Eye (tissue), 1 donor: Measurements from ENCODE around the gene ACTL10.
"Not testable (repeated sequence)": the region's sequence is repeated elsewhere in the genome, so short reads cannot be mapped to it uniquely, and the experiment has no call there.

Source experiments
- DNase-seq: peaks from one replicate; pipeline ENCODE4 v3.0.0-alpha.2; 2015

ACTL10 gene

DNA sequence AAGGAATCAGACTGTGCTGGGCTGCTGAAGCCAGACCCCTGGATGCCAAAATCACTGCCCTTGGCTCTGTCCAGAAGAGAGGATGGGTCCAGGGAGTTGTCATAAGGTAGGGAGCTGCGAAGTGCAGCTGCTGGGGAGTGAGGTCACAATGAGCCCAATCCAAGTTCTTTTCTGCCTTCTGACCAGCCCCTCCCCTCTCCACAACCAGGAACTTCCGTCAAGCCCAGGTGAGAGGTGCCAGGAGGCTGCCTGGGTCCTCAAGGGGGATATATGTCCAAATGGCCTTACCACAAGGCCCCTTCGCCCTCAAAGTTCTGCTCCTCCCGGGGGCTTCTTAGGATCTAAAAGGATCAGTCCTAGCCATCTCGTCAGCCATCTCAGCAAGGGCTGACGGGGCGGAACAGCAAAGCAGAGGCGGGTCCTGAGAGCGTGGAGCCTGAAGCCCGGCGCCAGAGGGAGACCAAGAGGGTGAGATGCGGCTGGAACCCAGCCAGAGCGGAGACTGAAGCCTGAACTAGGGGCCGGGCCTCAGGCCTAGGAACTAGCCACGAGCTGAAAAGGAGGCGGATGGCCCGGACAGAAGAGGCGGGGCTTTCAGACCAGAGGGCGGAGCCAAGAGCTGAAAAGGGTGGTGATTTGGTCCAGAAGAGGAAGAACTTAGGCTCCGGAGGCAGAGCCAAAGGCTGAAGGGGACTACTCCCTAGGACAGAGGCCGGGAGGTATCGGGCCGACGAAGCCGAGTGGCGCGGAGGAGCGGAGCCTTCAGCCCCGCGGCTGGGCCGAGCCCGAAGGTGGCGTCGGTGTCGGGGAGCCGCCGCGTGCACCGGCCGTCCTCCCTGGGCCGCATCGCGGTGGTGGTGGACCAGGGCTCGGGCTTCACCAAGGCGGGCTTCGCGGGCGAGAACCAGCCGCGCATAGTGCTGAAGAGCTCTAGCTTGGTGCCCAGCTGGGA, at the start of gene ACTL10:
Gene ACTL10, plus strand, starts transcription at position 651 of the 952 bp plus-strand sequence. CDS start 555 bp downstream, outside the sequence.
- DNase-seq, result peak; percentile 97

DNA sequence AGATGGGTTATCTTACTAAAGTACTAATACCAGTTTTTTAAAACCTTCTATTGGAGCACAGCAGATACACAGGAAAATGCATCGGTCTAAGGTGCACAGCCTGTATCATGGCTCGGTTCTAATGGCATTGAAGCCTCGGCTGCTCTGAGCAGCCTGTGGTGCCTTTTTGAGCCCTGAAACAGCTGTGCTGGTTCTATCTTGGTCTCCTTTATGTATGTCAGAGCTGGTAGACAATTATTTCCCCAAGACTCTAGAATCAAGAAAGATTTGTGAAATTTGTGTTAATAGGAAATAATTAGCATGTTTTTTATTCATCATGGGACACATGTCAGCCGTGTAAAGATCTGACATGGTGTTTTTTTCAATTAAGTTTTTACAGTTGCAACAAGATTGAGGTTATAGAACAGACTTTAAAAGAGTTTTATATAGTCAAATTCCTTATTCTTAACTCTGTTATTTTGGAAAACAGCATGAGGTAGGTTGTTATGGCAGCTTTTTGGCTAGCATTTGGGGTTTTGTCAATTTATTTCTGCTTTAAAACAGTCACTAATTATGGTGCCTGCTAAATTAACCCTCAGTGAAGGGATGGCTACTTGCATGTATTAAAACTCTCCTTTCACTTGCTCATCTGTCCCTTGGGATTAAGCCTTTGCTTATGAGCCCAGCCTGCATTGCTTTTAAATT, 44.9 kb upstream of the ACTL10 start:
- no peak for DNase-seq

DNA sequence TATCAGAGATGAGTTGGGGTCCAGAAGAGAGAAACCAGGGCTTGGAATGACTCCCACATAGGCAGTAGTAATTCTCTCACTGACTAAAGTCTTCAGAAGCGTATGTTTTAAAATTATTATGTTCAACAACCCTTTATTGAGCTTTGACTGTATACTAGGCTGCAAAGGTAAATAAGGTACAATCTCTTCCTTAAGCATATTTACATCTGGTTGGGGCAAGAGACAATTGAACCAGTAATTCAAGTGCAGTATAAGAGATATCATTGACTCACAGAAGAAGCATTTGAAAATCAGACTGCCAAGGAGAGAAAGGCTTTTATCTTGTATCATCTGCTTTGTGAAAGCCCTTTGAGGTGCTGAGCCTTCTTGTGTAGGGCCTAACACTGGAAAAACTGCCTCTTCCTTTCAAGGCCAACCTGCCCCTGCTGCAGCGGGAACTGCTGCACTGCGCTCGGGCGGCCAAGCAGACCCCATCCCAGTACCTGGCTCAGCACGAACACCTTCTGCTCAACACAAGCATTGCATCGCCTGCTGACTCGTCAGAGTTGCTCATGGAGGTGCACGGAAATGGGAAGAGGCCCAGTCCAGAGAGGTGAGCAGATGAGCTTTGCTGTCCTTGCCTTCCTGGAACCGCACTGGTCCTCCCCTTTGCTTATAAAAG, 43.9 kb upstream of the ACTL10 start:
- no peak for DNase-seq

DNA sequence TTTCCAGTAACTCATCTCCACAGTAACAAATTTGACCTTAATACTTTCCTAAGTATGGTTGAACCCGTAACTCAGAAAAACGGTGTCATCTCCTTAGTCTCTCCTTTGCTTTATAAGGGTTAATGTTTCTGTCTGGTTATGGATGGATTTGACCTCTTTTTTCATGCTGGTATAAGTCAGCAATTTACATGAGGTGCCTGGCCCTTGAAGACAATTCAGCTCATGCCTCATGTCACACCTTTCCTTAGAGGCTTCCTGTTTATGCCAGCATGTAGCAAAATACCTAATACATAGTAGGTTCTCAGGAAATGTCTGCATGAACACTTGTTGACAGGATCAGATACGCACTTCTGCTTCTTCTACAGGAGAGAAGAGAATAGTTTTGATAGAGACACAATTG, 42.3 kb upstream of the ACTL10 start:
- DNase-seq, result no peak

DNA sequence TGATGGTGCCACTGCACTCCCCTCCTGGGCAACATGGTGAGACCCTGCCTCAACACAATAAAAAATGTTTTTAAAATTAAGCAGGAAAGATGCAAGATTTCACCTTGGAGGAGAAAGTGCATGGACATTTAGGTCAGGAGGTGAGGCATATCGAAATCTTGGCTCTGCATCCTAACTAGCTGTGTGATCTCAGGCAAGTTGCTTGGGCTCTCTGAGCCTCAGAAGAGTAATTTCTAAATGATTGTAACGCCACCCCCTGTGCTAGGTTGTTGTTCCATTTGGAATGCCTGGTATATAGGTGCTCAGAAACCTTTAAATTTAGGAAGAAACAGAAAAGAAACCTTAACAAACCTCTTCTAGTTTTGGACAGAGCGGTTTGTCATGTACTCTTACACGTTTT, 40.6 kb upstream of the ACTL10 start:
- DNase-seq, result no peak

DNA sequence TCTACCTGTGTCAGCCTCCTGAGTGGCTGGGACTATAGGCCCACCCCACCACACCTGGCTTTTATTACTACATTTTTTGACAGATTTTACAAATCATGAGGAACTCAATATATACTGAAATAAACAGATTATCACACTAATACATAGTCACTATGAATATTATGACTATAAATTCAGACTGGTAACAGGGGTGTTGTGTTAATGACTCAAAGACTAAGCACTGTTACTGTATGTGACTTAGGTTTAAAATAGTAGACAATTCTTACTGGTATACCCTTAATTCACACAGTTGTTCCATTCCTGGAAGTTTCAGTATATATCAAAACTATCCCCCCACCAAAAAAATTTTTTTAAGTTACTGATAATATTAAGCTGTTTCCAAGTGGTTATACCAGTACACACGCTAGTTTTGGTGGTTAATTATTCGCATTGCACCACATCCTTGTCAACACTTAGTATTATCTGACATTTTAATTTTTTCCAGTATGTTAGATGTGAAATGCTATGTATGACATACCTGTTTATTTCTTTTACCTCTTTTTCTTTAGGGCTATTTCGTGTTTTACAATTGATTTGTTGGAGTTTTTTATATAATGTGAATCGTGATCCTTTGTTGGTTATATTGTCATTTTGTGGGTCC, 39.0 kb upstream of the ACTL10 start:
- no peak for DNase-seq

DNA sequence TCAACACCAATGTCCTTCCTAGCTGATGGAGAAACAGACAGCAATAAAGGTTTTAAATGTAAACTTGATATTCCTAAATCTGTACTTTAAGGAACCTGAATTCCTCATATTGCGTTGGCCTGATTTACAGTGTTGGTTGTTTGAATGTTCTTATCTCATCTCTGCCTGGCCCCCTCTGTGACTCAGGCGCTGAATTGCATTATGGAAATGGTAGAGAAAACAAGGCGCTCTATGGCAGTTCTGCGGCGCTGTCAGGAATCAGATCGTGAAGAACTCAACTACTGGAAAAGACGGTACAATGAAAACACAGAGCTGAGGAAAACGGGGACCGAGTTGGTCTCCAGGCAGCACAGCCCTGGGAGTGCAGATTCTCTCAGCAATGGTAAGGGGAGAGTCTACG, 37.2 kb upstream of the ACTL10 start:
- no peak for DNase-seq

DNA sequence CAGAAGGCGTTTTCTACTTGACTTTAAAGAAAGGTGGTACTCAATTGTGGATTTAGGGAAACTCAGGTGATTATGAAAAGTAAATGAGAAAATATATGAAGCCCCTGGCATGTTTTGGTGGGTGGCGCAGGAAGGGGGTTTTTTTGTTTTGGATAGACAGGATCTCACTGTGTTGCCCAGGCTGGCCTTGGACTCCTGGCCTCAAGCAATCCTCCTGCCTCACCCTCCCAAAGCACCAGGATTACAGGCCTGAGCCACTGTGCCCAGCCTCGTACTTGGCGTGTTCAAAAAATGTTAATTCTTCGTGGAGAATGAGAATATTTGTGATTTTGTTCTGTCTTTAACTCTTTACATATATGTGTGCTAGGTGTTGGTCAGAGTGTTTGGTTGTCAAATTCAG, 36.8 kb upstream of the ACTL10 start:
- no peak for DNase-seq

DNA sequence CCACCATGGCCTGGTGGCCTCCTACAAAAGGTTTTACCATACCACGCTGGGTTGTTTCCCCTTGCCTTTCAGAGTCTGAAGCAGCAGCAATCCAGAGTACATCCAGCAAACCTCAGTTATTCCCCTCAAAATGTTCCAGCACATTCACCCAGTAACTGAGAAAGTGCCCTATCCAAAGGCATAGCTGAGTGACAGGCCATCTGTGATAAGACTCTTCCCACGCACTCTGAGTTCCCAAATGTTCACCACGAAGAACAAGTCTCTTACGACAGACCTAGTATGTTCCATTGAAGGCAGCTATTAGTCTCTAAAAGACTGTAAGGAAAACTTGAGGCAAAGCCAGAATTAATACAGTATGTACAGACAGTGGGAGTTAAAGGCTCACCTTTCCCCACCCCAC, 36.2 kb upstream of the ACTL10 start:
- DNase-seq, result no peak

DNA sequence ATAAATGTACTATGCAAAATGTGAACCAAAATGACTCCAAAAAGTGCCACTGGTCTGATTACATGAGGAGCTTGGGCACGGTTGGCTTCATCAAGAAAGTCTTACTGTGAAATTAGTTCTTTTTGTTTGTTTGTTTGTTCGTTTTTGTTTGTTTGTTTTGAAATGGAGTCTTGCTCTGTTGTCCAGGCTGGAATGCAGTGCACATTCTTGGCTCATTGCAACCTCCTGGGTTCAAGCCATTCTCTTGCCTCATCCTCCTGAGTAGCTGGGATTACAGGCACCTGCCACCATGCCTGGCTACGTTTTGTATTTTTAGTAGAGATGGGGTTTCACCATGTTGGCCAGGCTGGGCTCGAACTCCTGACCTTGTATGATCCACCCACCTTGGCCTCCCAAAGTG, 34.8 kb upstream of the ACTL10 start:
- not testable (repeated sequence) for DNase-seq

DNA sequence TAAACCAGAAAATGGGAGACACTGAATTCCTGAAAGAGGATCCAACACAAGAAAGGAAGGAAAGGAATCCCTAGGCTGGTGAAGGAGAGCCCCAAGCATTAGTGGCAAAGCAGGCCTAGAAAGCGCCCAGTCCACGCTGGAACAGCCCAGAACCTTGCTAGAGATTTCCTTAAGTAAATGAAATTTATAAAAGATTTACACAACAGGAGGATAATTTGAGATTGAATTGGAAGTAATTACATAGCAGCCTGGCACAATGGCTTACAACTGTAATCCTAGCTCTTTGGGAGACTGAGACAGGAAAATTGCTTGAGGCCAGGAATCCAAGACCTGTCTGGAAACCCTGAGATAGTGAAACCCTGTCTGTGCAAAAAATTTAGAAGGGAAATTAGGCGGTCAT, 31.4 kb upstream of the ACTL10 start:
- no peak for DNase-seq

DNA sequence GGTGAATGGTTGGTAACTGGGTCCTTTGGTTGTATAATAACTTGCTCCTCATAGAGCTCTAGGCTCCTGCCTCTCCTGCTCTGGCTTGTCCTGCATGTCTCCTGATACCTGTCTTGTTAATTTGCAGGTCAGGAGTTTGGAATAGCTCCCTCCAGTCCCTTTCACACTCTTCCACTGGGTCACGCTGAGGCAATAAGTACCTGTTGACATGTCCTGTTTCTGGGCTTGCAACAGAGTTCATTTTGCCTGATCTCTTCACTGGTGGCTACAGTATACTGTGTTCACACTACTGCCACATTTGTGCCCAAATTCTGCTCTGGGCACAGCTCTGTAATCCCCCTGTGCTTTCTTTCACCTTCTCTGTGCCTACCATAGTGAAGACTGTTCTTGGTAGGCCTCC, 30.0 kb upstream of the ACTL10 start:
- no peak for DNase-seq

DNA sequence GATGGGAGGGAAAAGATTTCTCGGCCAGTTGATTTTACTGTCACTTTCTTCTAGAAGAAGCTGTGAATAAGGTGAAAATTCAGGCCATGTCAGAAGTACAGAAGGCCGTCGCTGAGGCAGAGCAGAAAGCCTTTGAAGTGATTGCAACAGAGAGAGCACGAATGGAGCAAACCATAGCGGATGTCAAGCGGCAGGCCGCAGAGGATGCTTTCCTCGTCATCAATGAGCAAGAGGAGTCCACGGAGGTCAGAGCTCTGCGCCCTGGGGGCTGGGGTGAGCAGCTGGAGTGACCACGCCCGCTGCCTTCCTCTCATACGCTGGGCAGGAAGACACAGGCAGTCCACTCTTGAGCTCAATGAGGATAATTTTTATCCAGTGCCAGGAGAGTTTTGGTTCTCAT, 26.5 kb upstream of the ACTL10 start:
- no peak for DNase-seq

DNA sequence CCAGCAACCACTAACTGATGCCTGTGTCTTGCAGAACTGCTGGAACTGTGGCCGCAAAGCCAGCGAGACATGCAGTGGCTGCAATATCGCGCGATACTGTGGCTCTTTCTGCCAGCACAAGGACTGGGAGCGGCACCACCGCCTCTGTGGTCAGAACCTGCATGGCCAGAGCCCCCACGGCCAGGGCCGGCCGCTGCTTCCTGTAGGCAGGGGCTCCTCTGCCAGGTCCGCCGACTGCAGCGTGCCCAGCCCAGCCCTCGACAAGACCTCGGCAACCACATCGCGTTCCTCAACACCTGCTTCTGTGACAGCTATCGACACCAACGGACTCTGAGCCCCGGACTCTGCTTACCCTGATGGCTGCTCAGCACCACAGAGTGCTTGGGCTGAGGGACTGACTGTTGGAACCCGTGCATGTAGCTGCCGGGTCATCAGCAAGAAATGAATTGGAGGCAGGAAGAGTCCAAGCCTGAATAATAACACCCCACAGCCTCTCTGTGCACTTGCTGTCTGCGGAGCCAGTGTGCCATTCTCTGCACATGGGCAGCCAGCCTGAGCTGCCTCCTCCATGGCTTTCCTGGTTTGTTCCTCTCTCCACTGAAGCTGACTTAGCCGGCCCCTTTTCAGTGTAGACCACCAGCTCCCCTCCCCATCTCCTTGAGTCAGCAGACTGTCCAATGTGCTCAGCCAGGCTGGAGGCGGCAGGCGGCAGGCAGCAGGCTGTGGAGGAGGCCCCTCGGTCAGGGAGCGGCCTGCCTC, 22.3 kb upstream of the ACTL10 start:
- no peak for DNase-seq

DNA sequence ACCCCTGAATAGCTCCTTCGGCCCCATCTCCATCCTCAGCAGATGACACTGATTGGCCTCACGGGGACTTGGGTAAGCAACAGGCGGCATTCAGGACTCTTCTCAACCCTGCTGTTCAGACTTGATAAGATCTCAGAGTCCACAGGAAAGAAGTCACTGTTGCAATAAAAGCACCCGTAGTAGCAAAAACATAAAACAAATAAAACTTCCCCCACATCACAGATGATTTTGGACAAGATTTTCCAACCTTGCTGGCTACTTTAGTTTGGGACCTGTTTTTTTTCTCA, 21.7 kb upstream of the ACTL10 start:
- DNase-seq, result no peak

DNA sequence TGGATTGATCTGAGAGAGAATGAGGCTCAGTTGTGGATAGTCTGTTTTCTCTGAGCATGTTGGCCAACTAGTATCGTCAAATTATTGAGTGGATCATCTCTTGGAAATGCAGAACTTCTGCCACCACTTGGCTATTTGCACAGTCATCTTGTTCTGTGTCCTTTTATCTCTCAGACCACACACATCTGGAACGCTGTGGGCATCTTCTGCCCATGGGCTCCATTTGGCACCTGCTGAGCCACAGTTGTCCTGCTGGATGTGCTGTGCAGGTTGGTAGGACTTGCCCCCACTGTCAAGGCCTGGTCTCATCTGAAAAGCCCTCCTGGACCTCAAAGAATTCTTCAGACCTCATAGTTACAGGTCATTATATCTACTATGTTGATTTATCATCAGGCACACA, 21.3 kb upstream of the ACTL10 start:
- no peak for DNase-seq

DNA sequence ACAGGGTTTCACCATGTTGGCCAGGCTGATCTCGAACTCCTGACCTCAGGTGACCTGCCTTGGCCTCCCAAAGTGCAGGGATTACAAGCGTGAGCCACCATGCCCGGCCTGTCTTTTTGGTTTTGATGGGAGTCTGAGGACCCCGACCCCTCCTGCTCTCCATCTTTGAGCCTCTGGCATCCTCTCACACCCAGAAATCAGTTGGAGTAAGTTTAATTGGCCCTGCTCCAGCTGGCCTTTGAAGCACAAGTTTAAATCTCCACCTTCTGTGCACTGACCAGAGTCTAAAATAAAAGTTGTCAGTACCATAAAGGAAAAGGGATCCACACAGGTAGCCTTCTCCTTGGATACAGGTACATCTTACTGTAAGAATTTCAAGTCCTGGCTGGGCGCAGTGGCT, 20.6 kb upstream of the ACTL10 start:
- no peak for DNase-seq

DNA sequence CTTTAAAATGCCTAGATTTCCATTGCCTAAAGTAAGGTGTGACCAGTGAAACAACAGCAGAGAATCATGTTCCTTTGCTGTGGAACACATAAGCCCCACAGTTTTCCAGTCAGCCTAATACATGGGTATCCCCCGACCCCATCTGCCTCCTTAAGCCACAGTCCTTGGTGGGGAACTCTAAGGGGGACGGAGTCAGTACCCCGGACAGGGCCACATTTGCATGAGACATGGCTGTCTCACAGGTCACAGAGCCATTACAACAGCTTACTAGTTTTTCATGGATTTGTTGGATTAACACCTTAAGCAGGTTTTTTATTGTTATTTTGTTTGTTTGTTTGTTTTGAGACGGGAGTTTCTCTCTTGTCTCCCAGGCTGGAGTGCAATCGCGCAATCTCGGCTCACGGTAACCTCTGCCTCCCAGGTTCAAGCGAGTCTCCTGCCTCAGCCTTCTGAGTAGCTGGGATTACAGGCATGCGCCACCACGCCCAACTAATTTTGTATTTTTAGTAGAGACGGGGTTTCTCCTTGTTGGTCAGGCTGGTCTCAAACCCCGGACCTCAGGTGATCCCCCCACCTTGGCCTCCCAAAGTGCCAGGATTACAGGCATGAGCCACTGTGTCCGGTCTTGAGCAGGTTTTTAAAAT, 19.7 kb upstream of the ACTL10 start:
- not testable (repeated sequence) for DNase-seq

DNA sequence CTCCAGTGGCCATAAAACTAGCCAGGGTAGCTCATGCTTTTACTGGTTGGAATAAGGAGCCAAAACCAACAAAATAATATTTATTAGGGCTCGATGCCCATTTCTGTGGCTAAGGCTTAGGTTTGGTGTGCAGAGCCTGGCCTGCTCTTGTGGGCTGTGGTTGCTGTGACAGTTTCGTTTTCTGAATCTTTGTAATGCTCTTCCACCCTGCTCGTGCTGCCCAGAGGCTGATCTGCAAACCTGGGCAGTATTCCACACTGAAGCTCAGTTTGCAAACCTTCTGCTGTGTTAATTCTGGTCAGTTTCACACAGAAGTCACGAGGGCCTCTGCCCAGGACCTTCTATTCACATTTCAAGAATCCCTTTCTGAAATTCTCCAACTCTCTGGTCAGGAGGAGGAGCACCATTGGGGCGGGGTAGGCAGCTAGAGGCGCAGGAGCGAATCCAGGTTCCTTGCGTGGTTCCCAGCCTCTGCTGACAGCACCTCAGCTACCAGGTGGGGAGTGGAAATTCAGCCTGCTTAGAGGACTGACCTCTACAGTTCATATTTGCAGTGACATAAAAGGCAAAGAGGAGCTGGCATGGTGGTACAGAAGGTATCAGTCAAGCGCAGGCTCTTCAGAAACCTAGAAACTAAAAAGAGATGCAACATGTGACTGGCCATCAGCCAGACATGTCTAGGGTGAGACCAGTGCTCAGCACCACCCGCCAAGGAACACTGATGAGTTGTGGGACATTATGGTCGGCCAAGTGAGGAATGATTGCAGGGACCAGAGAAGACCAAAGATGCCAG, 18.9 kb upstream of the ACTL10 start:
- no peak for DNase-seq

DNA sequence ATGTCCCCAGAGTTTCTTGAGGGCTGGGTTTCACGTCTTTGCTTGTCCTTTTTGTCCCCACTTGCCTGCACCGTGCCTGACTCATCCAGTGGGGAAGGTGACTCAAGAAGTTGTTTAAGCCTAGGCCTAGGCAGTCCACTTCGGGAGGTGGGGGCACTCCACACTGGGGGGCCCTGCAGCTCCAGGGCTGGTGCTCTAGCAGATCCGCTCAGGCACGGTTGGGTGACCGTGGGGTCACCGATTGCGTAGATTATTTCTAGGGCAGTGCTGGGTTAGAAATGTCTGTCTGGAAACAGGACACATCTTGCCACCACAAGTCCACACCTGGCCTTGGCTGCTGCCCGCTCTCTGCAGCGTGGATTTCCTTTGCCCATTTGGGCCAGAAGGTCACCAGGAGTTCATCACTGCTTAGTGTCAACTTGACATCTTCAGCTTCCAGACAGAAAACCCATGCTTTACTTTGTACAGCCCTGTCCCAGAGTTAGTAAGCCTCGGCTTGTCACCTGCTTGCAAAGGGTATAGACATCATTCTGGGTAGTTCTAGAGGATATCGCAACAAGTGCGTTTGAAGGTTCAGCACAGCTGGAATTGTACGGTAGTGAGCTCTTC, 18.2 kb upstream of the ACTL10 start:
- DNase-seq, result peak; percentile 43

DNA sequence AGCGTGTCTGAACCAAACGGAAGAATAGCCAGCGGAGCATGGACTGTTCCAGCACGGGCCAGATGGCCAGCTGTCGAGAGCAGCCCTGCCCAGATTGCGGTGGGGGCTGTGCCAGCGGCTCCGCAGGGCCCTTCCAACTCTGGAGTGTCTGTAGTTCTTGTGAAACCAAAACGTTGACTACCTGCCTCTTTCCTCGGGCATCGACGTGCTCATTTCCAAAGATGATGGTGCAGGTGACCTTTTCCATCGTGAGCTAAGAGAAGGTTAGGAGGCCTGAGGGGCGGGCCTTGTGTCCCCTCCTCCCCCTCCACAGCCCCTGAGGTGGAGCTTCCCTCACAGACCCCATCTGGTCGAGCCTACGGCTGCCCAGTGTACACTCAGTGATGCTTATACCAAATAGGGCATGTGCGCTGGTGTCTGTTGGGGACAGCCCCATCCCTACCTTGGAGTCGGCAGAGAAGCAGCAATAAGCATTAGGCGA, 17.5 kb upstream of the ACTL10 start:
- peak; percentile 60 for DNase-seq
